HL-60 (cell line): Measurements from ENCODE around the gene MROH9.

Experiments
- CTCF ChIP-seq: IDR thresholded peaks from one replicate; pipeline ENCODE4 v1.5.1; 2011; ENCODE audit warnings: low read length, control low read depth, inconsistent platforms; ENCODE audit not compliant: insufficient read depth
- POLR2AphosphoS5 ChIP-seq: IDR thresholded peaks from 2 replicates; pipeline ENCODE4 v1.6.1; 2012; ENCODE audit warnings: low read depth
- REST ChIP-seq: IDR thresholded peaks from 2 replicates; pipeline ENCODE4 v1.6.1; 2012; ENCODE audit warnings: low read depth; ENCODE audit not compliant: insufficient replicate concordance
- SPI1 ChIP-seq: IDR thresholded peaks from 2 replicates; pipeline ENCODE4 v1.6.1; 2012; ENCODE audit warnings: low read depth, mild to moderate bottlenecking, borderline replicate concordance

DNA sequence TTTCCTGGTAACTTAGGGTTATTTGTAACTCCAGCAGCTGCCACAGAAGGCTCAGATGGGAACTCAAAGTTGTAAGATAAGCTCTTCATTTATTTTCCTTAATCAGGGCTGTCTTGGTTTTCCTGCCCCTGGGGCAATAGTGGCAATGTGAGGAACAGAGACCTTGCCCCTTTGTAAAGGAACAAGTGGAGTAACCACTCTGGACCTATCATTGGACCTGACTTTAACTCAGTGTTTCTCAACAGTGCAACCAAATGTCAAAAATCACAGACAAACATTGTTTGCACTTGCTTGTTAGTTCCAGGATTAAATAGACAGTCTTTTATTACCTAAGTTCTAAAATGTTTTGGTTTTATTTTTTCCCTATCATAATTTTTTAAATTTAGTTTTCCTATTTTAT is 152.6 kb downstream of the MROH9 start:
- TF ChIP-seq CTCF (no peak), POLR2AphosphoS5 (no peak), SPI1 (no peak), REST (no peak)
